GM21619 (cell line): ENCODE data around the gene ARHGEF1.
A peak's percentile ranks its signal among the peaks of the same experiment; 100 is the strongest.

Experiments
- ATAC-seq: cut with Tn5 transposase; IDR thresholded peaks from one replicate; pipeline ENCODE4 v1.9.1; 2021; ENCODE audit not compliant: unreplicated experiment

ARHGEF1 gene

GRCh38 chr19:41883463-41883820, 458 bp downstream of the ARHGEF1 start:
- ATAC-seq: no peak

- ATAC-seq: peak; percentile 65
These were observed 1.1 kb downstream of the ARHGEF1 start for GRCh38 chr19:41883821-41884733.

GRCh38 chr19:41886761-41887710, 4.1 kb downstream of the ARHGEF1 start:
- ATAC-seq: peak; percentile 26

GRCh38 chr19:41887711-41888382, 4.9 kb downstream of the ARHGEF1 start:
- no peak for ATAC-seq

- no peak for ATAC-seq
These were observed 5.9 kb downstream of the ARHGEF1 start for GRCh38 chr19:41888926-41889325.

- no peak for ATAC-seq
These were observed 6.9 kb downstream of the ARHGEF1 start for GRCh38 chr19:41889896-41890295.

GRCh38 chr19:41890936-41891335, 8.0 kb downstream of the ARHGEF1 start:
- no peak for ATAC-seq

- ATAC-seq: no peak
These were observed 9.4 kb downstream of the ARHGEF1 start for GRCh38 chr19:41892173-41892902.

- no peak for ATAC-seq
These were observed 10.9 kb downstream of the ARHGEF1 start for GRCh38 chr19:41893899-41894298.

GRCh38 chr19:41894350-41894749, 11.4 kb downstream of the ARHGEF1 start:
- no peak for ATAC-seq

- no peak for ATAC-seq
These were observed 13.0 kb downstream of the ARHGEF1 start for GRCh38 chr19:41895745-41896580.

- no peak for ATAC-seq
These were observed 13.6 kb downstream of the ARHGEF1 start for GRCh38 chr19:41896581-41896942.

GRCh38 chr19:41897181-41897580, 14.2 kb downstream of the ARHGEF1 start:
- no peak for ATAC-seq

GRCh38 chr19:41897820-41898219, 14.8 kb downstream of the ARHGEF1 start:
- no peak for ATAC-seq

GRCh38 chr19:41898235-41898634, 15.3 kb downstream of the ARHGEF1 start:
- no peak for ATAC-seq

GRCh38 chr19:41901707-41902360, 18.9 kb downstream of the ARHGEF1 start:
- no peak for ATAC-seq

- ATAC-seq: no peak
These were observed 19.6 kb downstream of the ARHGEF1 start for GRCh38 chr19:41902594-41902993.

GRCh38 chr19:41903193-41903953, 20.4 kb downstream of the ARHGEF1 start:
- no peak for ATAC-seq
